ENCODE measurements around the gene DGKZ.

GRCh38 chr11:46387919-46388618, 40.8 kb downstream of the DGKZ start:
- TF ChIP-seq PHF8 (IDR thresholded peaks at IDR 0.05; ENCODE audit: borderline replicate concordance, low read depth) (no peak), SMC3 (IDR thresholded peaks at IDR 0.05) (no peak), MAX (IDR thresholded peaks at IDR 0.05) (no peak), MAFK (IDR thresholded peaks at IDR 0.05; ENCODE audit: partially characterized antibody) (no peak), REST (IDR thresholded peaks at IDR 0.05) (no peak), CTCF (IDR thresholded peaks at IDR 0.05) (no peak)
